ENCODE measurements around the gene PSMG4.

GRCh38 chr6:3211681-3212080 lies 47.1 kb upstream of the PSMG4 start:
- TF ChIP-seq POLR2AphosphoS5 (IDR thresholded peaks at IDR 0.05; ENCODE audit: low read depth, low read length) (no peak), FOXP2 (optimal IDR thresholded peaks at IDR 0.05; ENCODE audit: borderline replicate concordance, extremely low read depth, extremely low read length, insufficient read depth) (no peak), SIN3A (IDR thresholded peaks at IDR 0.05; ENCODE audit: borderline replicate concordance, insufficient read depth, low read length) (no peak), REST (IDR thresholded peaks at IDR 0.05; ENCODE audit: insufficient read depth in 1 of 2, low read depth in 2 of 2, low read length in 2 of 2) (no peak), TAF1 (IDR thresholded peaks at IDR 0.05; ENCODE audit: borderline replicate concordance, insufficient read depth, low read length) (no peak)

All from PFSK-1 (cell line).